Measurements from ENCODE around the gene DRD5.

DNA sequence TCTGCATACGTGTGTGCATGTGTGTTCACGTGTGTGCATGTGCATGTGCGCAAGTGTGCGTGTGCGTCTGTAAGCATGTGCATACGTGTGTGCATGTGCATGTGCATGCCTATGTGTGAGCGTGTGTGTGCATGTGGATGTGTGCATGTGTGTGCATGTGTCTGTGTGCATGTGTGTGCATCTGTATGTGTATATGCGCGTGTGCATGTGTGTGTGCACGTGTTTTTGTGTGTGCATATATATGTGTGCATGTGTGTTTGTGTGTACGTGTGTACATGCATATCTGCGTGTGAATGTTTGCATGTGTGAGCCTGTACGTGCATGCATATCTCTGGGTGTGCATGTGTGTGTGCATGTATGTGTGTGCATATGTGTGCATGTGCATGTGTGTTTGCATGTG lies 35.7 kb upstream of the DRD5 start:
- TF ChIP-seq CTCF (IDR thresholded peaks at IDR 0.05) (no peak), POLR2AphosphoS5 (IDR thresholded peaks at IDR 0.05; ENCODE audit: insufficient read depth in 1 of 2, low read depth in 1 of 2) (no peak), POLR2A (IDR thresholded peaks at IDR 0.05) (no peak)

Data from vagina (tissue), 2 donors.